OCI-LY1 (cell line): ENCODE data around the gene CAB39.

Source experiments
- CTCF ChIP-seq: fragments of 200-600 bp; sonication (generic), shearing (Covaris generic); IDR thresholded peaks from 2 replicates; pipeline ENCODE4 v1.5.1; 2017; ENCODE audit warnings: mild to moderate bottlenecking, antibody characterized with exemption, low read length, moderate library complexity, mixed read lengths
- EZH2 ChIP-seq: fragments of 200-600 bp; sonication (generic), shearing (Covaris generic); IDR thresholded peaks from 2 replicates; pipeline ENCODE4 v1.8.0; 2017; ENCODE audit warnings: borderline replicate concordance, mixed run types, mild to moderate bottlenecking, antibody characterized with exemption, low read length, moderate library complexity, mixed read lengths

- TF ChIP-seq CTCF (no peak), EZH2 (no peak)
Measured at GRCh38 chr2:230796280-230796862, 83.7 kb downstream of the CAB39 start.
